ENCODE results near the gene YBEY.

YBEY gene

DNA sequence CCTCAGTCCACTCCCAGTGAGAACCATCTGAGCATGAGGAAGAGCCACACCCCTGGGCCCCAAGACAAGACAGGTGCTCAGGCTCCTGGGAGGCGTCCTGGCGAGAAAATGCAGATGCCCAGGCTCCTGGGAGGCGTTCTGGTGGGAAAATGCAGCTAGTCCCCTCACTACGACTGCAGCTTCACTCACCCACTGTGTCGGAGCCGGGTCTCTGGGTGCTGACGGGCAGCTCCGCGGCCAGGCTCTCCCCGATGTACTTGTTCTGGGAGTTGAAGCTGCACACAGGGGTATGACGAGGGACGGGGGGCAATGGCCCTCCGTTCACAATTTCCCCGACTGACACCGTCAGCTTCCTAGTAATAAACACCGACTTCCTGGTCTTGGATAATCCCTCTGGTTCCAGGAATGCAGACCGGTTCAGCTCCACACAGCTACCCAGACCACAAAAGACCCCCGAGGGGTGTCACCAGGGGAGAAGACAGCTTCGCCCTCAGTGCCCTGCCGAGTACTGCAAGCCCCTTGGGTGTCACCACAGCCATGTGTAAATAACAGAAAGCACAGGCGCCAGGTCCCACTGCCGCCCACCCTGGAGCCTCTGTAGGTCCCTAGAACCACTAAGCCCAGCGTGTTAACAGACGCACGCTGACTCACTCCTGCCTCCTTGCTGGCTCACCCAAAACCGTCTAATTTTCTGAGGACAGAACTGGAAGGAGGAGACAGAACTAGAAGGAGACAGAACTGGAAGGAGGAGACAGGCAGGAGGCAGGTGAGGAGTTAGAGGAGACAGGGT, 20.2 kb upstream of the YBEY start:
- DNase-seq, result no peak

GRCh38 chr21:46266946-46267345, 19.2 kb upstream of the YBEY start:
- DNase-seq, result no peak

GRCh38 chr21:46268371-46268770, 17.8 kb upstream of the YBEY start:
- no peak for DNase-seq

- no peak for DNase-seq
These were observed 16.7 kb upstream of the YBEY start for GRCh38 chr21:46269466-46269865.

- DNase-seq, result no peak
These were observed 12.8 kb upstream of the YBEY start for GRCh38 chr21:46273341-46273740.

DNA sequence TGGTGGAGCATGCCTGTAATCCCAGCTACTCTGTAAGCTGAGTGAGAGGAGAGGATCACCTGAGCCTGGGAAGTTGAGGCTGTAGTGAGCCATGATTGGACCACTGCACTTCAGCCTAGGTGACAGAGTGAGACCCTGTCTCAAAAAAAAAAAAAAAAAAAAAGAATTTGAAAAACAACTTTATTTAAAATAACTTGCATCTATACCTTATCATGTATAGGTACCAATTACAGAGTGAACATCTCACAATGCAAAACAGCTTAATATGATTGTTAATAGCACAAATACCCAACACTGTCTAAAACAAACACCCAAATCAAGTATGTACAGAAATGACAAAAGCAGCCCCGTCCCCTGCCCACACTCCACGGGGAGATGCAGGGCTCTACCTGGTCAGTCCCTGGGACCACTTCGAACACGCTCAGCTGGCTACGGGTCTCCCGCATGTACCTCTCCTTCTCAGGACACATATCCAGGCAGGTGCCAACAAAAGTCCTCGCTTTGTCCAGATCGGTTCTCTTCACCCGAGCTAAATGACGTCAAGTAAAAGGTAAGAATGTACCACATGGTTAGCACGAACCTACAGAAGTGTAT, 11.2 kb upstream of the YBEY start:
- no peak for DNase-seq

DNA sequence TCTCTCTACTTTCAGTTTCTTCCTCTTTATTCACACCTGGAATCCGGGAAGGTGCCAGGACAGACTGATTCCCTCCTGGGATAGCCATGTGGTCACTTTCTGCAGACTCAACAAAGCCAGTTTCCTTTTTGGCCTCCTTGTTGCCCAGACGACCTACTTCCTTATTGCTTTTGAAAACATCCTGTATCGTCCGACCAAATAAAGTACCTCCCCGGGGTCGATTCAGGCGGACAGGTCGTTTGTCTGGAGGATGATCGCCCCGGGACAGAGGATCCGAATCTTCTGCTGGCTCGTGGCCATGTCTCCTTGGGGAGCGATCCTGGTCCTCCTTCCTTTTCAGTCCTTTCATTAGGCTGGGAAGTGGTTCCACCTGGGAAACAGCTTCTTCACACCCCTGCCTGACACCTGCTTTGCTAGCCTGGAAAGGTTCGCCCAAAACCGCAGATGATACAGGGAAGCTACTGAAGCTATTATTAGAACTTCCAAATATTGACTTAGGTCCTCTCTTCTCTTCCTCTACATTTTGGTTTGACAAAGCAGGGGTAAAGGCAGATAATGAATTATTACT, 2.0 kb upstream of the YBEY start:
- DNase-seq, result no peak

- no peak for DNase-seq
These were observed 1.4 kb upstream of the YBEY start for GRCh38 chr21:46284733-46285132.

DNA sequence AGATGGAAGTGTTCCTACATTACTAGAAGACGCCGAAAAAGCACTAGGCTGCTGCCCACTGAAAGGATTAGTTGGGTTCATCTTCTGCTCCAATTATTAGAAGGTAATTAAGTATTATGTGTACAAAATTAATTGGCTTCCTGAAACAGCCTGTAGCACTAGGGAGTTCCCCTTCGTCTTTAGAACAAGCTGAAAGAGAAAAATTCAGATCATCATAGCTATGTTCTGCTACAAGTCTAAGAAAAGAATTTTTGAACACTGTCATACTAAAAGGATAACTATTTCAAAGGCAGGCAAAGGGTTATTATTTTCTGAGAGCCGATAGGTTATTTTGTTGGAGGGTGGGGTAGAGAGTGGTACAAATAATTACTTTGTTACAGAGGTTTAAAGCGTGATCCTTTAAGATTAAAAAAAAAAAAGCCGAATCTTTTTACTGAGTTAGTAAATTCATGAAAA, 908 bp upstream of the YBEY start, which contains the start of gene MCM3AP:
Gene MCM3AP (minus strand): TSS at position 406 of the 456 bp plus-strand sequence. CDS start 325 bp downstream, at position 81.
- no peak for DNase-seq

GRCh38 chr21:46286648-46287002, 483 bp downstream of the YBEY start:
- DNase-seq, result no peak

GRCh38 chr21:46287541-46287940, 1.4 kb downstream of the YBEY start:
- no peak for DNase-seq

GRCh38 chr21:46289655-46290179, 3.6 kb downstream of the YBEY start:
- DNase-seq, result no peak

- DNase-seq, result no peak
These were observed 5.4 kb downstream of the YBEY start for GRCh38 chr21:46291561-46291960.

DNA sequence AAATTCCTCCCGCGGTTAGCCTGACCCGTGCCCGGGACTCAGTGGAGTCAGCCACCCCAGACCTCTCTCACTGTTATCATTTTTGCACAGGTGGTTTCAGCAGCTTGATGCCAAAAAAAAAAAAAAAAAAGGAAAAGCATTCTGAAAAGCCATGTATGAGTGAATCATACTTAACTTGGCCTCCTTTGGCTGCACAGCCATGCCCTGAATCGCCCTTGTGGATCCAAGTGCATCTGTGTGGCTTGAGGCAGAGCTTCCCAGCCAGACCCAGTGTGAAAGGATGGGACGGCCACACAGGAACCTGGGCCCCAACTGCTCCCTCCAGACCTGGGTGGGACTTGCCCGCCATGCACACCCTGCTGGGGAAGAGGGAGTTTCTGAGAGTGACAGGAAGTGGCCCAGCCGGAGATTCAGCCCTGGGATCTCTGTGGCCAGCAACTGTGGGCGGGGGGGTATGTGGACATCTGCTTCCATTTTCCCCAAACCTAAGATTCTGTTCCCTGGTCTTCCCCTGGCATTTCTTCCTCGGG, 8.6 kb downstream of the YBEY start:
- no peak for DNase-seq

DNA sequence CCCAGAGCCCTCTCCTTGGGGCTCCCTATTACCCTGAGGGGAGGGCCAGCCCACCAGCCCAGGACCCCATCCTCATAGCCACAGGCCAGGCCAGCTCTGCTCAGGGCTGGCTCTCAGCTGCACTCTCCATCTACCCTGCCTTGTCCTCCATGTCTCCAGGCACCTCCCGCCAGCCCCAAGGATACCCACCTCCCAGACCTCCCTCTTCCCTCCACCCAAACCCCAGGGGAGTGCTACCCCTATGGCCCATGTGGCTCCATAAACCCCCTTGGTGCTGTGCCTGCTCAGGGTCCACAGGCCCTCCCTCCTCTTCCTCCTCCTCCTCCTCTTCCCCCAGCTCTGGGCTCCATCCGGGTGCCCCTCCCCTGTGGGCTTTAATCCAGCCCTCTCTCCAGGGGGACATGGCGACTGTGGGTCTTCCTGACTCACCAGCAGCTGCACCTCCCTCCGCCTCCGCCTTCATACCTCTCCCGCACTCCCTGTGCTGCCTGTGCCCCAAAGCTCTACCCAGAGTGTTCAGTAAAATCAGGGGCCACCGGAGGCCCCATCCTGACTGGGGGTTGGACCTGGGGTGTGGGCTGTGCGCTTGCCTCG, 9.1 kb downstream of the YBEY start:
- DNase-seq, result no peak

GRCh38 chr21:46295996-46296752, 10.0 kb downstream of the YBEY start:
- no peak for DNase-seq

- no peak for DNase-seq
These were observed 11.5 kb downstream of the YBEY start for GRCh38 chr21:46297338-46298271.

- DNase-seq, result no peak
These were observed 13.0 kb downstream of the YBEY start for GRCh38 chr21:46299167-46299566.

DNA sequence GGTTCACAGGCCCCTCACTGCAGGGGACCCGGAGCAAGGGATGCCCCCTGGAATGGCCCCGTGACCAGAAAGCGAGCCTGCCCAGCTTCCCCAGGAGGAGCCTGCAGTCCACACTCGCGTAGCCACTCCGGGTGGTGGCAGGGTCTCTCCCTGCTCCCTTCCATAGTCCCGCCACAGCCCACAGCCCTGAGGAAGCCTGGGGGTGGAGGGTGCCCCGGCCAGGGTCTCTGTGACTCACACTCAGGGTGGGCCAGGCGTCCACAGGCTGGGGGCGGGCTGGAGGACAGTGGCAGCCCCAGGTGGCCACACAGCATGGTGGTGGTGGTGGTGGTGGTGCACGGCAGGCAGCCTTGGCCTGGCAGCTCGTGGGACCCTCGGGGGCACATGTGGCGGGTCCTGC, 15.6 kb downstream of the YBEY start:
- DNase-seq, result no peak

DNA sequence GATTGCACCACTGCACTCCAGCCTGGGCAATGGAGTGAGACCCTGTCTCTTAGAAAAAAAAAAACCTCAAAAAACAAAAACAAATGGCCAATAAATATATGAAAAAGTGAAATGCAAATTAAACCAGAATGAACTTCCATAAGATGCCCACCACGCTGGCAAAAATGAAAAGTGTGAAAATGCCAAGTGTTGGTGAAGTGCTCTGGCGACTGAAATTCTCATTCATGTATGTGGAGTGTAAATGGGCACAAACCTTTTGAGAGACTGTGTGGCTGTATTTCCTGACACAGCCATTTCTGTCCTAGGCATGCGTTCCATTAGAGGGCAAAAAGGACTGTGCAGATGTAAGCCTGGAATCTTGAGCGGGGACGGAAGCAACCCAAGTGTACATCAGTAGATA, 18.3 kb downstream of the YBEY start:
- no peak for DNase-seq

DNA sequence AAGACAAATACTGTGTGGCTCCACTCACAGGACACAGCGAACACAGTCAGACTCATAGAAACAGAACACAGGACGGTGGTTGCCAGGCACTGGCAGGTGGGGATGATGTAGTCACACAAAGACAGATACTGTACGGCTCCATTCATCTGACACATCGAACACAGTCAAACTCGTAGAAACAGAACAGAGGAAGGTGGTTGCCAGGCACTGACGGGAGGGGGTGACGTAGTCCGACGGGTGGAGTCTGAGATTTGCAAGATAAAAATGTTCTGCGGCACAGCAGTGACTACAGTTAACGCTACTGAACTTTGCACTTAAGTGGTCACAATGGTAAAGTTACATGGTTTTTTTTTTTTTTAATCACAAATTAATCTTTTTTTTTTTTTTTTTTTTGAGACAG, 18.8 kb downstream of the YBEY start:
- no peak for DNase-seq

All from bone marrow (tissue), 2 donors.